ENCODE measurements around the gene CASP3.
"Not testable (repeated sequence)": the region's sequence is repeated elsewhere in the genome, so short reads cannot be mapped to it uniquely, and the experiment has no call there.

The CASP3 gene

DNA sequence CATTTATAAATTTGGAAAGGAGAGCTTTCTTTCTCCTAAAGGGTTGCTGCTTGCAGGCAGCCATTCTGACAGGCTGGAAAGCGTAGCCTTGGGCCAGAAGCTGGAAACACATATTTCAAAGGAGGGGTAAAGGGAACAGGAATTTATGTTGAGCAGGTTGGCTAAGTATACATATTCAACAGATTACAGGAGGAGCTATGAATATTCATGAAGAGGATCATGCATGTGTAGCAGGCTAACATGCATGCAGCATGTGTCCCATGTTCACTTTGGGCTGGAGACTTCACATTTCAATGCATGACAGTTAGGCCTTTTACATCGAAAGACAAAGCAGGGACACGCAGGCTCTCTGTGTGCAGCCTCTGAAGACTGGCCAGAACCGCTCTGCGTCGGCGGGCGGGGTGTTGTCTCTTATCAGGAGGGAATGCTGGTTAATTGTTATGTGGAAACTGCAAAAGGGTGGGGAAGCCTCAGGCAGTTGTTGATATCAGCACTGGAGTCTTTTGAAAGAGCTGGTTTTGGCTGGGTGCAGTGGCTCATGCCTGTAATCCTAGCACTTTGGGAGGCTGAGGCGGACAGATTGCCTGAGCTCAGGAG is 31.5 kb downstream of the CASP3 start:
- Histone ChIP-seq H3K36me3 (ENCODE audit: insufficient read depth, insufficient read length, low read length) (no peaks in the 10 kb centered on the region), H3K4me3 (ENCODE audit: insufficient read length, low read depth) (no peak overlapping the region), H3K27me3 (ENCODE audit: insufficient read depth, insufficient read length) (no peaks in the 10 kb centered on the region), H3K9me3 (ENCODE audit: insufficient read depth, low read length) (peaks cover 40% of the 10 kb centered on the region; the same call in 1 of the 2 replicates), H3K9ac (ENCODE audit: insufficient read length, low read depth) (no peak overlapping the region), H3K4me1 (ENCODE audit: insufficient read depth, insufficient read length) (no peaks in the 10 kb centered on the region)
- TF ChIP-seq YY1 (IDR thresholded peaks at IDR 0.05; ENCODE audit: insufficient read depth, insufficient read length) = no peak
- no peak for TF ChIP-seq SUZ12 (IDR thresholded peaks at IDR 0.05; ENCODE audit: extremely low read depth, insufficient read depth, insufficient read length)
- no peak for TF ChIP-seq ZNF274 (IDR thresholded peaks at IDR 0.05; ENCODE audit: low read depth, low read length)
- peak; percentile 48 for DNase-seq (ENCODE audit: low read depth, low spot score)

DNA sequence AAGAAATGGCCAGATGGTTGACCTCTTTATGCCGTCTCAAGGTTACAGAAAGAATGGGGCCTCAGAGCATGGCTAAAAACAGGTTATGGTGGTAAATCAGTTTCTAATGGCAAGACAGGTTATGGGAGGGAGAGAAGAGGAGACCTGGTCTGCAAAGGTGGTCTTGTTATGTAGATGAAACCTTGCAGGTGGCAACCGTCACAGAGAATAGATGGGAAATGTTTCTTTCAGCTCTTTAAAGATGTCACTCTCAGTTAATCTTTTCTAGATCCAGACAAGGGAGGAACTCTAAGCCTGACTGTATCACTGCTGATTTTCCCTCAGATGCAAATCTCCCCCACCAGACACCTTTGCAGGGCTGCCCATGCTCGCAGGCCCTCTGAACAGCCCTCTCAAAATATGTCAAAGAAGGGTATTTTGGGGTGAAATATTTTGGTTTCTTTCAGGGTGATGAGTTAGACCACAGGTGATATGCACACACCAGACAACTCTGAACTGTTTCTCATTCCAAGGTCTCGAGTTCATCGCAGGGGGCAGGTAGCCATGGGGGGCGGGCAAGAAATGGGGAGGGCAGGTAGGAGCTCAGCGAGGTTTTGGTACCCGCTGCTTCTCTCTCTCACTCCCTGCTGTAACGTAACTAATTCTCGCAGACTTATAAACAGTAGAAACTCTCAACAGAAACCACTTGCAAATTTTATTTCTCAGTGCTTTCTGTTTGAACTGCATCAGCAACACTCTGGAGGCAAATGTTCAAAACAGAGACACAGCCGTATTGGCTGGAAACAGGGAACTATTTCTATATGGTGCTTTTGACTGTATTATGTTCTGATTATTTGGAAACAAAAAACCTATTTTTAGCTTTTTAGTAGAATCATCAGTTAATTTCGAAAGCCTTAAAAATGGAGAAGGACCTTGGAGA is 32.4 kb downstream of the CASP3 start:
- Histone ChIP-seq H3K4me1 (ENCODE audit: insufficient read depth, insufficient read length) (no peaks in the 10 kb centered on the region), H3K27me3 (ENCODE audit: insufficient read depth, insufficient read length) (no peaks in the 10 kb centered on the region), H3K9me3 (ENCODE audit: insufficient read depth, low read length) (peaks cover 40% of the 10 kb centered on the region; the same call in 1 of the 2 replicates), H3K4me3 (ENCODE audit: insufficient read length, low read depth) (no peak overlapping the region), H3K36me3 (ENCODE audit: insufficient read depth, insufficient read length, low read length) (no peaks in the 10 kb centered on the region), H3K9ac (ENCODE audit: insufficient read length, low read depth) (no peak overlapping the region)
- peak; percentile 15 for DNase-seq (ENCODE audit: low read depth, low spot score)
- TF ChIP-seq YY1 (IDR thresholded peaks at IDR 0.05; ENCODE audit: insufficient read depth, insufficient read length) = no peak
- no peak for TF ChIP-seq SUZ12 (IDR thresholded peaks at IDR 0.05; ENCODE audit: extremely low read depth, insufficient read depth, insufficient read length)
- TF ChIP-seq ZNF274 (IDR thresholded peaks at IDR 0.05; ENCODE audit: low read depth, low read length) = no peak

DNA sequence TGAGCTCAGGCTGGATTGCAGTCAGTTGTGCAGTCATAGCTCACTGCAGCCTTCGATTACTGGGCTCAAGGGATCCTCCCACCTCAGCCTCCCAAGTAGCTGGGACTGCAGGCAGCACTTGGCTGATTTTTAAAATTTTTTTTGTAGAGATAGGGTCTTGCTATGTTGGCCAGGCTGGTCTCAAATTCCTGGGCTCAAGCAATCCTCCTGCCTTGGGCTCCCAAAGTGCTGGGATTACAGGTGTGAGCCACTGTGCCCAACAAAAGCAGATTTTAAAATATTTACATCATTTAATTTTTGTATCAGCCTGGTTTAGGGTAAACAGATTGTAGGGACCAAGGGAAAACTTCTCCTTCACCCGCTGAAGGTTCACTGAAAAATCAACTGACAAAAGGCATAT is 33.1 kb downstream of the CASP3 start:
- not testable (repeated sequence) for H3K27me3 ChIP-seq (ENCODE audit: insufficient read depth, insufficient read length)

DNA sequence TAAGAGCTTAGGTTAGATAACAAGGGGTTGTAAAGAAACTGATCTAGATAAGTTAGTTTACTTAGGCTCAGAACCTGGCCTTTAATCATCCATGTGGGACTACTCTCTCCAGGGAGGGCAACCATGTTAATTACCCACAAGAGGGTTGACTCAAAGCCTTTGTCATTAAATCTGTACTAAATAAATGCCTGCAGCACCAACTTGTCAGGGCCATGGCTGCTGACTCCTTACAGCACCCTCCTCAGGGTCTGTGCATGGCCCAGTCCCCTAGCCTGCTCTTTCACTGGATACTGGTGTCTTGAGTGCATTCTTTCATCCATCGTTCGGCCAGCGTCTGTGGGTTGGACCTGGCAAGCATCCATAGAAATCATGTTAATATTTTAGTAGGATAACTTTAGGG is 34.7 kb downstream of the CASP3 start:
- Histone ChIP-seq H3K27me3 (ENCODE audit: insufficient read depth, insufficient read length) (no peaks in the 10 kb centered on the region), H3K9ac (ENCODE audit: insufficient read length, low read depth) (no peak overlapping the region), H3K4me3 (ENCODE audit: insufficient read length, low read depth) (no peak overlapping the region), H3K4me1 (ENCODE audit: insufficient read depth, insufficient read length) (no peaks in the 10 kb centered on the region), H3K9me3 (ENCODE audit: insufficient read depth, low read length) (peaks cover 40% of the 10 kb centered on the region; the same call in 1 of the 2 replicates), H3K36me3 (ENCODE audit: insufficient read depth, insufficient read length, low read length) (no peaks in the 10 kb centered on the region)
- no peak for TF ChIP-seq ZNF274 (IDR thresholded peaks at IDR 0.05; ENCODE audit: low read depth, low read length)
- no peak for TF ChIP-seq SUZ12 (IDR thresholded peaks at IDR 0.05; ENCODE audit: extremely low read depth, insufficient read depth, insufficient read length)
- TF ChIP-seq YY1 (IDR thresholded peaks at IDR 0.05; ENCODE audit: insufficient read depth, insufficient read length) = no peak
- no peak for DNase-seq (ENCODE audit: low read depth, low spot score)

More for the DNA sequence above, 33.1 kb downstream of the CASP3 start:
- not testable (repeated sequence) for H3K4me1 ChIP-seq (ENCODE audit: insufficient read depth, insufficient read length); H3K4me3 ChIP-seq (ENCODE audit: insufficient read length, low read depth); H3K36me3 ChIP-seq (ENCODE audit: insufficient read depth, insufficient read length, low read length); DNase-seq (ENCODE audit: low read depth, low spot score); H3K9ac ChIP-seq (ENCODE audit: insufficient read length, low read depth)
- peaks cover 40% of the 10 kb centered on the region; the same call in 1 of the 2 replicates for H3K9me3 ChIP-seq (ENCODE audit: insufficient read depth, low read length)

DNA sequence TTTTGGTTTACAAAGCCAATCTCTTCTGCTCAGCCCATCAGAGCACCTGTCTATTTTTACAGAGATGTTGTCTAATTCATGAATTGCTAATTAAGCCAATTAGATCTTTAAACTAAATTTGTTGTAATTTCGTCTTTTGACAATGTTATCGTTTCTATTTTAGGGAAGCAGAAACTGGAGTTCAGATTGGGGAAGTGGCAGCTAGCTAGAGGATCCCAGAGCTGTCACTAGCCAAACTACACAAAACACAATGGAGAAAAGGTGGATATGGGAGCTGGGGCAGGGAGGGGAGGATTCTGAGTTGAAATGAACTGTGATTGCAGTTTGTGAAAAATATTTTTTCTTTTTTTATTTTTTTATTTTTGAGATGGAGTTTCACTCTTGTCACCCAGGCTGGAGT is 35.8 kb downstream of the CASP3 start:
- H3K4me1 ChIP-seq (ENCODE audit: insufficient read depth, insufficient read length) = no peaks in the 10 kb centered on the region
- H3K36me3 ChIP-seq (ENCODE audit: insufficient read depth, insufficient read length, low read length) = no peaks in the 10 kb centered on the region
- DNase-seq (ENCODE audit: low read depth, low spot score) = no peak
- TF ChIP-seq YY1 (IDR thresholded peaks at IDR 0.05; ENCODE audit: insufficient read depth, insufficient read length) = no peak
- TF ChIP-seq ZNF274 (IDR thresholded peaks at IDR 0.05; ENCODE audit: low read depth, low read length) = no peak
- no peak for TF ChIP-seq SUZ12 (IDR thresholded peaks at IDR 0.05; ENCODE audit: extremely low read depth, insufficient read depth, insufficient read length)
- no peaks in the 10 kb centered on the region for H3K27me3 ChIP-seq (ENCODE audit: insufficient read depth, insufficient read length)
- H3K9me3 ChIP-seq (ENCODE audit: insufficient read depth, low read length) = peaks cover 35% of the 10 kb centered on the region; the same call in 1 of the 2 replicates
- no peak overlapping the region for H3K9ac ChIP-seq (ENCODE audit: insufficient read length, low read depth)
- H3K4me3 ChIP-seq (ENCODE audit: insufficient read length, low read depth) = no peak overlapping the region

DNA sequence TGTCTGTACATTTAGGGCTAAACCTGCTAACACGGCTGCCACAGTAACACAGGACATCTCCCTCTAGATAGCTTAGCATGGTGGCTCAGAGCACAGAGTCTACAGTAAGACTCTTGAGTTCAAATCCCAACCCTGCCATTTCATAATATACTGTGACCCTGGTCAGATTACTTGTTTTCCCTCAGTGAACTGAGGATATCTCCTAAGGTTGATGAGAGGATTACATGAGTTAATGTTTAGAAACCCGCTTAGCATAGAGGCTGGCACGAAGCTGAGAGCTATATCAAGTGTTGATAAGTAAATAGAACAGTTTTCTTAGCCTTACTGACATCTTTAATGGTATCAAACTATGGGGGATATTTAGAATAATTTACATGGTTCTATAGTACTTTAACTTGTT is 37.2 kb downstream of the CASP3 start:
- no peak for DNase-seq (ENCODE audit: low read depth, low spot score)
- H3K9ac ChIP-seq (ENCODE audit: insufficient read length, low read depth) = no peak overlapping the region
- TF ChIP-seq SUZ12 (IDR thresholded peaks at IDR 0.05; ENCODE audit: extremely low read depth, insufficient read depth, insufficient read length) (no peak), YY1 (IDR thresholded peaks at IDR 0.05; ENCODE audit: insufficient read depth, insufficient read length) (no peak), ZNF274 (IDR thresholded peaks at IDR 0.05; ENCODE audit: low read depth, low read length) (no peak)
- H3K36me3 ChIP-seq (ENCODE audit: insufficient read depth, insufficient read length, low read length) = no peaks in the 10 kb centered on the region
- no peaks in the 10 kb centered on the region for H3K27me3 ChIP-seq (ENCODE audit: insufficient read depth, insufficient read length)
- peaks cover 26% of the 10 kb centered on the region; the same call in 1 of the 2 replicates for H3K9me3 ChIP-seq (ENCODE audit: insufficient read depth, low read length)
- no peak overlapping the region for H3K4me3 ChIP-seq (ENCODE audit: insufficient read length, low read depth)
- H3K4me1 ChIP-seq (ENCODE audit: insufficient read depth, insufficient read length) = no peaks in the 10 kb centered on the region

DNA sequence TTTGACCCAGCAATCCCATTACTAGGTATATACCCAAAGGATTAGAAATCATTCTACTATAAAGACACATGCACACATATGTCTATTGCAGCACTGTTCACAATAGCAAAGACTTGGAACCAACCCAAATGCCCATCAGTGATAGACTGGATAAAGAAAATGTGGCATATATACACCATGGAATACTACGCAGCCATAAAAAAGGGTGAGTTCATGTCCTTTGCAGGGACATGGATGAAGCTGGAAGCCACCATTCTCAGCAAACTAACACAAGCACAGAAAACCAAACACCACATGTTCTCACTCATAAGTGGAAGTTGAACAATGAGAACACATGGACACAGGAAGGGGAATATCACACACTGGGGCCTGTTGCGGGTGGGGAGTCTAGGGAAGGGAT is 41.8 kb downstream of the CASP3 start:
- H3K9me3 ChIP-seq (ENCODE audit: insufficient read depth, low read length); H3K4me3 ChIP-seq (ENCODE audit: insufficient read length, low read depth); H3K9ac ChIP-seq (ENCODE audit: insufficient read length, low read depth); DNase-seq (ENCODE audit: low read depth, low spot score); H3K36me3 ChIP-seq (ENCODE audit: insufficient read depth, insufficient read length, low read length); H3K27me3 ChIP-seq (ENCODE audit: insufficient read depth, insufficient read length); H3K4me1 ChIP-seq (ENCODE audit: insufficient read depth, insufficient read length): not testable (repeated sequence)

DNA sequence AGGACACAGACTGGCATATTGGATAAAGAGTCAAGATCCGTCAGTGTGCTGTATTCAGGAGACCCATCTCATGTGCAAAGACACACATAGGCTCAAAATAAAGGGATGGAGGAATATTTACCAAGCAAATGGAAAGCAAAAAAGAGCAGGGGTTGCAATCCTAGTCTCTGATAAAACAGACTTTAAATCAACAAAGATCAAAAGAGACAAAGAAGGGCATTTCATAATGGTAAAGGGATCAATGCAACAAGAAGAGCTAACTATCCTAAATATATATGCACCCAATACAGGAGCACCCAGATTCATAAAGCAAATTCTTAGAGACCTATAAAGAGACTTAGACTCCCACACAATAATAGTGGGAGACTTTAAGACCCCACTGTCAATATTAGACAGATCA is 46.4 kb downstream of the CASP3 start:
- H3K36me3 ChIP-seq (ENCODE audit: insufficient read depth, insufficient read length, low read length); H3K4me1 ChIP-seq (ENCODE audit: insufficient read depth, insufficient read length); H3K9ac ChIP-seq (ENCODE audit: insufficient read length, low read depth); H3K4me3 ChIP-seq (ENCODE audit: insufficient read length, low read depth); DNase-seq (ENCODE audit: low read depth, low spot score); H3K27me3 ChIP-seq (ENCODE audit: insufficient read depth, insufficient read length); H3K9me3 ChIP-seq (ENCODE audit: insufficient read depth, low read length): not testable (repeated sequence)

DNA sequence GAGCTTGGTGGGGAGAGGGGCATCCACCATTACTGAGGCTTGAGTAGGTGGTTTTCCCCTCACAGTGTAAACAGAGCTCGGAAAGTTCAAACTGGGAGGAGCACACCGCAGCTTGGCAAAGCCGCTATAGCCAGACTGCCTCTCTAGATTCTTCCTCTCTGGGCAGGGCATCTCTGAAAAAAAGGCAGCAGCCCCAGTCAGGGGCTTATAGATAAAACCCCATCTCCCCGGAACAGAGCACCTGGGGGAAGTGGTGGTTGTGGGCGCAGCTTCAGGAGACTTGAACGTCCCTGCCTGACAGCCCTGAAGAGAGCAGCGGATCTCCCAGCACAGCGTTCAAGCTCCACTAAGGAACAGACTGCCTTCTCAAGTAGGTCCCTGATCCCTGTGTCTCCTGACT is 48.3 kb downstream of the CASP3 start:
- not testable (repeated sequence) for DNase-seq (ENCODE audit: low read depth, low spot score)

More for the DNA sequence above, 48.3 kb downstream of the CASP3 start:
- not testable (repeated sequence) for H3K9ac ChIP-seq (ENCODE audit: insufficient read length, low read depth); H3K9me3 ChIP-seq (ENCODE audit: insufficient read depth, low read length); H3K4me1 ChIP-seq (ENCODE audit: insufficient read depth, insufficient read length); H3K27me3 ChIP-seq (ENCODE audit: insufficient read depth, insufficient read length); H3K36me3 ChIP-seq (ENCODE audit: insufficient read depth, insufficient read length, low read length); H3K4me3 ChIP-seq (ENCODE audit: insufficient read length, low read depth)

All from NT2/D1 (cell line).